HG02870 (cell line): Measurements from ENCODE around the gene TBC1D14.
"Not testable (repeated sequence)": the region's sequence is repeated elsewhere in the genome, so short reads cannot be mapped to it uniquely, and the experiment has no call there.

Experiments used
- ATAC-seq: cut with Tn5 transposase; IDR thresholded peaks from one replicate; pipeline ENCODE4 v1.9.1; 2021; ENCODE audit warnings: mild to moderate bottlenecking, moderate library complexity; ENCODE audit not compliant: unreplicated experiment

TBC1D14 gene

DNA sequence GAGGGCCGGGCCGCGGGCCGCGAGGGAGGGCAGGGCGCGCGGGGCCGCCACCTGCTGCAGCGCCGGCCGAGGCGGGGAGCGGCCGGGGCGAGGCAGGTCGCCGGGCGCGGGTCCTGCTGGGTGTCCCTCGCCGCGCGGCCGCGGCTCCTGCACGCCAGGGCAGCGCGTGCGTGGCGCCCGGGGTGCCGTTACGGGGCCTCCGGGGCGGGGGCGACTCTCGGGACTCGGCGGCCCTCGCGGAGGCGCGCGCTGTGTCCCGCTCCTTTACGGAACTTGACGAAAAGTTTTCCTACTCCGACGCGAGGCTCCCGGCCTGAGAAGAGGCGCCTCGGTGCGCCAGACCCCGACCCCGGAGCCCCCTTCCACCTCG is 329 bp downstream of the TBC1D14 start:
- ATAC-seq: peak; percentile 33

DNA sequence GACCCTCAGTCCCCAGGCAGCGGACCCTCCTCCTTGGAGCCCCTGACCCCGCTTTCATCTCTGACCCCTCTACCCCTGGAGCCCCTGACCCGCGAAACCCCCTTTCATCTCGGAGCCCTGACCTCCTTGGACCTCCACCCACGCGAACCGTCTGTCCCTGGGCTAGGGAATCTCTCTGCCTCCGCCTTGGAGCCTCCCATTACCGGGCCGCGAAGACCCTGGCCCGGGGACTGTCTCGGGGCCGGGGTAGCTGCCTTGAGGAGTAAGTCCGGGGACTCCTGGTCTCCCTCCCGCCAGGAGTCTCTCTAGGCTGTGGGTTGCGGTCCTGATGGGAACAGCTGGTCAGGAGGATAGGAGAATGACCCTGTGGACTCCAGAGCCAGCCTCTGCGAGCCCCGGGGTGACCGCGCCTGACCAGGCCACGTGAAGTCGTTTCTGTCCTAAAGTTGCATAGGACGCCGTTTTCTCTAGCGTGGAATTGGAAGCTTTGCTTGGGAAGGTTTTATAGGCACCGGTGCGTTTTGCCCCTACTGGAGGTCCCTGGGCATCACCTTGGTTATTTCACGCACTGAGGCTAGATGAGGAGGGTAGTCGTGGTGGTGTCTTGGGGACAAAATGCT is 824 bp downstream of the TBC1D14 start:
- ATAC-seq: no peak

DNA sequence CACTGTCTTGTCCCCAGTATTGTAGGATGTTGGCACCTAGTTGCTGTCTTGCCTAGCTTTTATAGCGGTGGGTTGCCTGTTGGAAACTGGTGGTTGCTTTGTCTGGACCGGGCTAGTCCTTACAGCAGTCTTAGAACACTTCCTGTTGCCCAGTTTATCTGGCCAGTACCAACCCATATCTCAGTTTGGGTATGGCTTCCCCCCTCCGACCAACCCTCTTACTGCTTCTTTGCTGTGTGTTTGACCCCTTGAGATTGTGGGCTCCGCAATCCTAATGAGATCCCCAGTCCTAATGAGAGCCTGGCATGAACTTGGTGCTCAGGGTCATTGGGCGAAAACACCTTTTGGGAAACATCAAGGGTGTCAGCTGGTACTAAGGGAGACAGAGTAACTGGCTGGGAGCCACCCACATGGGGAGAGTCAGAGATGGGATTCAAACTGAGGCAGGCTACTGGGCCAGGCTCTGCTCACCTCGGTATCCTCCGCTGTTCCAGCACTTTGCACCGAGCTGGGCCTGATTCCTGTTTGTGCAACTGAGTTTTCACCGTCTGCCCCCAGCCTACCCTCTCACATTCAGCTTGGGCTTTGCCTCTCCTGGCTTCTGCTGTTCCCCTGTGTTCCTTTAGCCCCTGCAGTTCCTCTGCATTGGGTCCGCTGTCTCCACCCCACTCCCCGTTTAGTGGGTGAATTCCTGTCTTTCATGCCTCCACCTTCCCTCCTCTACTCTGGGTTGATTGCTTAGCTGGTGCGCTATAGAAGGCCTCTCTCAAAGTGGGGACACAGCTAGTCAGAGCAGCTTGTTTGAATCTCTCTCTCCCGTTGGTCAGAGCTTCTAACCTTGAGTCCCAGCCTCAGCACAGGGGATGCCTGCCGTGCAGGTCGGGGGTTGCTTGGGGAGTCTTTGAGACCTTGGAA is 1.6 kb downstream of the TBC1D14 start:
- no peak for ATAC-seq

DNA sequence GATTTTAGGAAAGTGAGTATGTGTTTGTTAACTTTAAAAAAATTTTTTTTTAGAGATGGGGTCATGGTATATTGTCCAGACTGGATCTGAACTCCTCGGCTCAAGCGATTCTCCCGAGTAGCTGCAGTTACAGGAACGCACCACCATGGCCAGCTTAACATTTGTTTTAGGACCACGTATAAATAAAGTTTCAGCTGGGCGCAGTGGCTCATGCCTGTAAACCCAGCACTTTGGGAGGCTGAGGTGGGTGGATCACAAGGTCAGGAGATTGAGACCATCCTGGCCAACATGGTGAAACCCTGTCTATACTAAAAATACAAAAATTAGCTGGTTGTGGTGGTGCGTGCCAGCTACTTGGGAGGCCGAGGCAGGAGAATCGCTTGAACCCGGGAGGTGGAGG is 2.3 kb downstream of the TBC1D14 start:
- not testable (repeated sequence) for ATAC-seq

DNA sequence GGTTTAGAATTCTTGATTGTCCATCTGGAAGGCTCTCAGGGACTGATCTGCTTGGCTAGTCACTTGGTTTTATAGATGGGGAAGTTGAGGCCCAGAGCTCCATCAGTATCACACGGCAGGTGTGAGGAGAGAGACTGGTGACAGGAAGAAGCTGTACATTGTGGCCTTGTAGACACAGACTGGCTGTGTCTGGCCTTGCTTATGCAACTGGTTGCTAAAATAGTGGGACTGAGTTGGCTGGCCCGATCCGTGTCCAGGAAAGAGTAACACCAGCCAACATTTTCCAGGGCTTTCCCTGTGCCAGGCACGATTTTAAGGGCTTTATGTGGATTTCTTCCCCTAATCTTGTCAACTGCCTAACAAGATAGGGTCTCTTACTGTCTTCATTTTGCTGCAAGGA is 2.8 kb downstream of the TBC1D14 start:
- no peak for ATAC-seq

DNA sequence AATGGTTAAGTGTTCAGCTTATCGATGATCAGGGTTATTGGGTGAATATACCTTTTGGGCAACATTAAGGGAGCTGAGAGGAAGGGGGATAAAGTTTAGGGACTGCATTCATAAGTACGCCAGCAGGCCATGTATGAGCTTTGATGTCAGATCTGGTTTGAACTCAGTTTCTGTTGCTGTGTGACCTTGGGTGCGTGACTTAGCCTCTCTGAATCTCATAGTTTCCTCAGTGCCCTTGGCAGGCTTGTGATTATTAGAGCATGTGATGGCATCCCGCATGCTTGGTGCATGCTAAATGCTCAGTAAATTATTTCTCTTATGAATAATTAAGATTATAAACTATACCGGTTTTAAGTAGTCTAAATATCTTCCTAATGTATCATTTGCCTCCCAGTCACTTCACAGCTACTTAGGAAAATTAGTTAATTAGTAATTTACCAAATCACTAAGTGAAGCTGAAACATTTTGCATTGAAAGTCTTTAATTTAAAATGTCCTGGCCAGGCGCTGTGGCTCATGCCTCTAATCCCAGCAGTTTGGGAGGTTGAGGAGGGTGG is 3.8 kb downstream of the TBC1D14 start:
- ATAC-seq: no peak

DNA sequence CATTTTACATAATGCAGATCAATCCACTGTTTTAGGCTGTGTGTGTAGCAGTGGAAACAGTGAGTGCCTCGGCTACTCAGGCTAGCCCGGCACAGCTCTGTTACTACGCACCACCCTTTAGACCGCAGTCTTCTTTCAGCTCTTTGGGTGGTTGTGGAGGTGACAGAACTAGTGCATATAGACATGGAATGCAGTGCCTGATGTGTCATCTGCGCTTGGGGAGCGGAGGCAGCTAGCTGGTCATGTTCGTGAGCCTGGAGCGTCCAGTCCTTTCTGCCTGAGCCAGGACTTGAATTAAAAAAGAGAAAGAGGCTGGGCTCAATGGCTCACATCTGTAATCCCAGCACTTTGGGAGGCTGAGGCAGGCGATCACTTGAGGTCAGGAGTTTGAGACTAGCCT is 4.8 kb downstream of the TBC1D14 start:
- no peak for ATAC-seq

DNA sequence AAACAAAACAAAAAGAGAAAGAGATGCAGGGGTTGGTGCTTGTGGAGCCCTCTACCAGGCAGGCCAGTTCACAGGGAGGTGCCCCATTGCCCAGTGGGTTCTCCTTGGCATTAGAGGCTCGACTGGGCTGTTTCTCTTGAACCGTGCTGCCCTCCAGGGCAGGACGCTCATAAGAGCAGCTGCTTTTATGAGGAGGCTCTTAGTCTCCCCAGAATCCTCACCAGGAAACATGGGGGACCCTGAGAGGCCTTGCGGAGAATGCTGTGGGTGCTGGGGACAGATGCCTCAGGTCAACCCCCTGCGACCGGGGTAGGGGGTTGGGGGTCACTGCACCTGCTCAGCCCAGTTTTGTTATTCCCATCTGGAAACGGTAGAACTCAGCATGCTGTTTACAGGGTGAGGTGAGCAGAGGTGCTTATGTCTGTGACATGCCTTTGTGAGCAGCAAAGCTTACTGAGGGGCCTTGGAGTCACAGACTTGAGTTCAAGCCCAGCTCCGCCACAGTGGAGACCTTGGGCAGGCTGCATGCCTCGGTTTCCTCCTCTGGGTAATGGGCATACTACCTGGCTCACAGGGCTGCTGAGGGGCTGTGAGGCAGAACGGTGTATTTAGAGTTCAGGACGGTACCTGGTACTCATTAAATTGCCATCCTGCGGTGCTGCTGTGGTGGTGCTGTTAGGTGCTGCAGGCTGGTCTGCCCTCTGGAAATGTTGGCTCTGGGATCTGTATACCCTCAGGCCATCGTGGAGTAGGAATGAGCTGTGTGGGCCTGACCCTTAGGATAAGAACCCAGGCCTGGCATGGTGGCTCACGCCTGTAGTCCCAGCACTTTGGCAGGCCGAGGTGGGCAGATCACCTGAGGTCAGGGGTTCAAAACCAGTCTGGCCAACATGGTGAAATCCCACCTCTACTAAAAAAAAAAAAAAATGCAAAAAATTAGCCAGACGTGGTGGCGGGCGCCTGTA is 5.7 kb downstream of the TBC1D14 start:
- ATAC-seq: no peak

DNA sequence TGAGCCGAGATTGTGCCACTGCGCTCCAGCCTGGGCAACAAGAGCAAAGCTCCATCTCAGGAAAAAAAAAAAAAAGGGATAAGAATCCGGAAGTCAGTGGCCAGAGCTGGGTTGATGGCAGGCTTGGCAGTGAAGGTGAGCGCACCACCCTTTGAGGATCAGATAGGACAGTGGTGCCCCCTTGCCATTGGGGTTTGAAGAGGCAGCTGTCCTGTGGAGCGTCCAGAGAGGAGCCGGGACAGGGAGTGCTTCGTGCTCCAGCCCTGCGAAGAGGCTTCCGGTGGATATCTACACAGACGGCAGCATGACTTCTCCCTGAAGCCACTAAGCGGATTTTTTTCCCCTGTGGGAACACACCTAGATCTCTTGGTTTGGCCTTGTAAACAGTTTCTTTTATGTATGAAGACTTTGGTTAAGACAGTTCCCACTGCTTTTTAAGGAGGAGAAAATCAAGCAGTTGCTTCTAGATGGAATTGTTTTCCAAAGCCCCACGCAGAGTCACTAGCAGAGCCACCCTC is 6.5 kb downstream of the TBC1D14 start:
- no peak for ATAC-seq

DNA sequence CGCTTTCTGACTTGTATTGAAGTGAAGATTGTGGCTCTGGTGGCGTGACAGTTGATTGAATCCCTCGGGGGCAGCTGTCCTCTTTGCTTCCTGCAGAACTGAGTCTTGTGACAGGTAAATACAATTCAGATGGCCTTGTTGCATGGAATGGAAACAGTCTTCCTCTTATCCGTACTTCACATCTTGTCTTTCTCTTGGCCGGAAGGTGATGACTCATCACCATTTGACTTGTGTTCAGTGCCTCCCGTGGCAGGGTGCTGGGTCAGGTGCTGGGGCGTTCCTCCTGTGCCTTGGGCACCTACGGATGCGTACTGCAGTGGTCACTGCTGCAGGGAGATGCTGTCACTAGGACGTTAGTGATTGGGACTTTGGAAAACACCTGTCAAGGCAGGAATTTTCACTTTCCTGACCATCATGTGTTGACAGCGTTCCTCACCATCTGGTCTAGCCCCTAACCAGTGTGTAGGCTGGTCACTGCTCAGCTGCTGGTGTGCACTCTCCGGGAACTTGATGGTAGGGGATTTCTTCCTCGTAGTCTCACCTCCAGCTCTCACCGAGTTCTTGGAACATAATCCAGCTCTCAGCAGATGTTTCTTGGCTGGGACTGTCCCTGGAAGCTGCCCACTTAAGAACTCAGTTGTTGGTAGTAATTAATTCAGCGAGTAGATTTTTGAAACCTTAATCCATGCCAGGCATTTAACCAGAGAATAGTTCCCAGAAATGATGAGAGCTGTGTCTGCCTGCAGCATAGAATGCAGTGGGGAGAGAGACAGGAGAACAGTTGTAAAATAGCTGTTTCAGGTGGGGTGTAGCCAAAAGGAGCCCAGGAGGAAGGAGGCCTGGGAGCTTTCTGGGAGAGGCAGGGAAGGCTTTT is 7.2 kb downstream of the TBC1D14 start:
- ATAC-seq: no peak

DNA sequence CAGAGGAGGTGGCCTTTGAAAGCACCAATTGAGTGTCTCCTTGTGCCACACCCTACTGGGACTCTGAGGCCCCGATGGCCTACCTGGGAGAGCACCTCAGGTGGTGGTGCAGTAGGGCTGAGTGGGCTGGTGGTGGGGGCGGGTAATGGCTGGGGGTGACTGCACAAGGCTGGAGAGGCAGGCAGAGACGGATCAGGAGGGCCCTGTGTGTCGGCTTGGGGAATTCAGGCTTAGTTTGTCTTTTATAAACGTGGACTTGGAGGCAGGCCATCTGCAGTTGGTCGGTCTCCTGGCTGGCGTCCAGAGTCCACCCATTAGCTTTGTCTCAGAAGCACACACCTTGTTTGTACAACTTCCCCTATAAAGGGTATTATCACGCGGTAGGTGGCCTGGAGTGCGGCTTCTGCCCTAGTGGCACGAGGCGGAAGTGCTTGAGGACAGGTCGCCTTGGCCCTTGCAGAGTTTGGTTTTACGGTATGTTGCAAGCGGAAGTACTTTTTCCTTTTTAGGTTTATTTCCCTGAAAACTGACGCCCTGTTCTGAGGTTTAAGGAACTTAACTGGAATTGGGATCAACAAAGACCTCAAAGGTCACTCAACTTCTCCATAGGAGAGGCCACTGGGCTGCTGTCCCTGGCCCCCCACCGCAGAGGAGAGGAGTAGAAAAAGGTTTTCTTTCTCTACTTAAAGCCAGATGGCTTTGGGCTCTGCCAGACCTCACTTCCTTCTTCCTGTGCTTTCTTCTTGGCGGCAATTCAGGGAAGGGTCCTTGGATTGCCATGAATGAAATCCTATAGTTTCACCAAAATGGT is 8.0 kb downstream of the TBC1D14 start:
- peak; percentile 45 for ATAC-seq

DNA sequence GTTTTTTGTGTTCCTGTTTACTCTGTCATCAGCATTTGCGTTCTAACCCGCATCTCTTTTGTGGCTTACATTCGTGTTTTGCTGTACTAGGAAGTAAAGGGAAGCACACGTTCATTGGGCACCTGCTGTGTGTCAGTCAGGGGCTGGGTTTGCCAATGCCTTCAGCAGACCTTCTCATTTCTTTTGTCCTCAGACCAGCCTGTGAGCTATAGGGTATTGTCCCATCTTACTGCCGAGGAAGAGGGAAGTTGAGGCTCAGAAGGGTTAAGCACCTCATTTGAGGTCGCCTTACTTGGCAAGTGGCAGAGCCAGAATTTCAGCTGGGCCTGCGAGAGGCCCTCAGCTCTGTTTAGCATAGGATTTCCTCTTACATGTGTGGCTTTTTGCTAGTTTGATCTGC is 8.7 kb downstream of the TBC1D14 start:
- ATAC-seq: no peak

DNA sequence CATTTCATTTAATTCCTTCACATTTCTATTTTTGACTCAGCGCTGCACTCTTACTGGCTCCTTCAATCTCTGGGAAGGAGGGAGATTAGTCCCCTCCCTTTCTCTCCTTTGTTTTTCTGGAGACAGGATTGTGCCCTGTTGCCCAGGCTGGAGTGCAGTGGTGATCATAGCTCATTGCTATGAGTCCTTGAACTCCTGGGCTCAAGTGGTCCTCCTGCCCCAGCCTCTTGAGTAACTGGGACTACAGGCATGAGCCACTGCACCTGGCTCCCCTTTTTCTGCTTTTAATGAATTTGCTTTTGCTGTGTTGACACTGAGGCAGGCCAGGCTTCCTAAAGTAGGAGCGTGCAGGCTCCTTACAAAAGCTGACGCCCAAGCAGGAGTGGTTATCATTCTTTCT is 10.5 kb downstream of the TBC1D14 start:
- no peak for ATAC-seq

DNA sequence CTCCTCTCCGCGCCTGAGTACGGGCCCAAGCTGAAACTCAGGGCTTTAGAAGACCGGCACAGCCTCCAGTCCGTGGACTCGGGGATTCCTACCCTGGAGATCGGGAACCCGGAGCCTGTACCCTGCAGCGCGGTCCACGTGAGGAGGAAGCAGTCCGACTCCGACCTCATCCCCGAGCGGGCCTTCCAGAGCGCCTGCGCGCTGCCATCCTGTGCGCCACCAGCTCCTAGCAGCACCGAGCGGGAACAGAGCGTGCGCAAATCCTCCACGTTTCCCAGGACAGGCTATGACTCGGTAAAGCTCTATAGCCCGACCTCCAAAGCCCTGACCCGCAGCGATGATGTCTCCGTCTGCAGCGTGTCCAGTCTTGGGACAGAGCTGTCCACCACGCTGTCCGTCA is 13.9 kb downstream of the TBC1D14 start:
- ATAC-seq: no peak

DNA sequence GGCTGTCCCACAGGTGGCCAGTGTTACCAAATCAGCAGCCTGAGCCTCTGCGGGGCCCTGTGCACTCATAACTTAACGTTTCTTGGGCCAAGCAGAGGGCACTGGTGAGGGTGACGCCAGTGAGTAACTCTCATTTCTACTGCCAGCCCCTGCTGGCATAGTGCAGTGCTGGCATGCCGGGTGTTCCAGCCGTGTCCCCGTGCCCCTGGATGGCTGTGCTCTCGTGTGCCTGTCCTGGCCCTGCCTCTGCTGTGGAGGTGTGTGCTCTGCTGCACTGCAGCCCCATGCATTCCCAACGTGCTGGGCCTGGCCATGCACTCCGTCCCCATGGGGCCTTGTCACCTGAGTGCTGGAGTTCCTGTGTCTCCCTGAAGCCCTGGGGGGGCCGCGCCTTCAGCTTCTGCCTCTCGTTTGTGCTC is 14.7 kb downstream of the TBC1D14 start:
- ATAC-seq: no peak

DNA sequence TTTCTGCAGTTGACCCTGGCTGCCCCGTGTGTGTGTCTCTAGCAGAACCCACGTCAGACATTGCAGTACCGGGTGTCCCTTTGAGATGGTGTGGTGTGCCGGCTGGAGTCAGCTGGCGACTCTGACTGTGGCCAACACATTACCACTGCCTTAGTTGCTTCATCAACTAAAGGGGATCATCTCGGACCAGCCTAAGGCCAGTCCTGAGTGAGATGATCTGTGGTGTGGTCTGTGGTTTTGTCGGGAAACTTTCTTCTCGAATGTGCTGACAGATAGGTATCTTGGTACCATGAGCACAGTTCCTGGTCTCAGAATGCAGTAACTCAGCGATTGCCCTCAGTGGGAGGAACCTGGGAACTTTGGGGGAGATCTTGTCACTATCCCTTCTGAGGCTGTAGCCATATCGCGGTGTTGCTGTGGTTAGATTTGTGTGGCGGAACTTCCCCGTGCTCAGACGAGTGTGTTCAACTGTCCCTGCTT is 15.8 kb downstream of the TBC1D14 start:
- ATAC-seq: no peak

DNA sequence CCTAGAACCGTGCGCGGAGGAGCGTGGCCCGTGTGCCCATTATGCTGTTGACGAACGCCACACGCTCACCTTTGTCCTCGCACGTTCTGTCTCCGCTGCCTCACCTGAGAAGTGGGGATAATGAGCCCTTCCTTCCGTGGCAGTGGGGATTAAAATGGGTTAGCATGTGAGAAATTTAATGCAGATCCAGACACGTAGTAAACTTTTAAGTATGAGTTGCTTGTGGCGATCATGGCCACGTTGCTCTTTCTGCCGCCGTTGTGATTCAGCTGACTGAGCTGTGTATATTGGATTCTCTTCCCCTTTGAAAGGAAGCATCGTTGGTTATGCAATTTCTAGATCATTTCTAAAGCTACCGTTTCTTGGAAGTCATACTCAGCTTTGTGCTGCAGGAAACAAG is 16.5 kb downstream of the TBC1D14 start:
- ATAC-seq: no peak

DNA sequence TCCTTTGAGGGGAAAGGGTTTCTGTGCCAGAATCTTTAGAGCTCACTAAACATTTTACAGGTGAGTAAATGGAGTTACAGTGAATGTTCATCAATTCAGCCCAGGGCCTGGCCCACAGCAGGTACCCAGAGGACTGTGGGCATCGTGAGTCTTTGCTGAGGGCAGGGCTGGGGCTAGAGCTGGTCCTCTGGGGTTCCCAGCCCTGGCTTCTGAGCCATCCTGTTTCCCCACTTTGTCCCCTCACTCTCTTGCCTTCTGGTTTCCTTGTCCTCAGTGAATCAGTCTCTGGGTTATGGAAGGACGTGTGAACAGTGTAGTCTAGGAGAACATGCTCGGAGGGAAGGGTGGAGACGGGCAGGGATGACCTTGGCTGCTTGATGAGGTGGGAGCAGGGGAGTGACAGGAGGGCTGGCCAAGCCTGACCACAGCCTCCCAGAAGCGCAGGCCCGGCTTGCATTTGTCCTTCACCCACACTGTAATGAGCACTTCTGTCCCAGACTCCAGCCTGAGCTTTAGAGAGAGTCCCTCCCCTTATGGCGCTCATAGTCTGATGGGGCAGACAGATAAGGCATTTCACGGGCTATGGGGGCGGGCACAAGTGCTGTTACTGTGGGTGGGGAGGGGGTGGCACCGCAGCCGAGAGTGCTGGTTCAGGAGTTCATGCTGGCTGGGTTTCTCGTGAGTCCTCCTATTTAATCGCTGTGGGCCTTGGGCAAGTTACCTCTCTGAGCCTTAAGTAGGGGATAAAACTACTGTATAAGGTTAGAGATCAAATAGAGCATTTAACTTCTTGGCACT is 17.3 kb downstream of the TBC1D14 start:
- ATAC-seq: no peak
